RWPE2 (cell line): ENCODE measurements around the gene TTC39B.

Experiments used
- ATAC-seq: fragments of 200-7000 bp; cut with Tn5 transposase; 3 replicates; pipeline ENCODE4 v1.9.1; 2021; ENCODE audit warnings: low read depth
- DNase-seq: peaks from one replicate; pipeline ENCODE4 v3.0.0-alpha.2; 2020; ENCODE audit warnings: low spot score
- H3K27ac ChIP-seq: fragments of 450-650 bp; 2 replicates; pipeline ENCODE4 v1.5.1; 2017; ENCODE audit warnings: mild to moderate bottlenecking; ENCODE audit not compliant: poor library complexity, severe bottlenecking
- H3K27me3 ChIP-seq: fragments of 250-450 bp; sonication (Bioruptor Pico); 2 replicates; pipeline ENCODE4 v1.5.1; 2021; ENCODE audit warnings: mild to moderate bottlenecking, moderate library complexity; ENCODE audit not compliant: insufficient read depth, poor library complexity, severe bottlenecking
- H3K36me3 ChIP-seq: fragments of 250-450 bp; sonication (Bioruptor Pico); 2 replicates; pipeline ENCODE4 v1.5.1; 2020; ENCODE audit warnings: low read depth, mild to moderate bottlenecking, moderate library complexity
- H3K4me1 ChIP-seq: fragments of 250-450 bp; sonication (Bioruptor Pico); 2 replicates; pipeline ENCODE4 v1.5.1; 2021; ENCODE audit warnings: mild to moderate bottlenecking, moderate library complexity; ENCODE audit not compliant: insufficient read depth, poor library complexity, severe bottlenecking
- H3K4me3 ChIP-seq: fragments of 250-450 bp; sonication (Bioruptor Pico); 2 replicates; pipeline ENCODE4 v1.5.1; 2021; ENCODE audit warnings: mild to moderate bottlenecking, moderate library complexity; ENCODE audit not compliant: severe bottlenecking
- H3K9me3 ChIP-seq: fragments of 250-450 bp; sonication (Bioruptor Pico); 2 replicates; pipeline ENCODE4 v1.5.1; 2021; ENCODE audit warnings: mild to moderate bottlenecking, moderate library complexity; ENCODE audit not compliant: severe bottlenecking
- CTCF ChIP-seq: fragments of 450-650 bp; IDR thresholded peaks from one replicate; pipeline ENCODE4 v1.5.1; 2017; ENCODE audit warnings: mild to moderate bottlenecking, moderate library complexity; ENCODE audit not compliant: poor library complexity, severe bottlenecking

The TTC39B gene

GRCh38 chr9:15248081-15248480 lies 58.9 kb downstream of the TTC39B start:
- no peak overlapping the region for H3K4me3 ChIP-seq
- no peak for TF ChIP-seq CTCF
- H3K9me3 ChIP-seq, result no peaks in the 10 kb centered on the region
- H3K36me3 ChIP-seq, result no peaks in the 10 kb centered on the region
- peaks cover 9% of the 10 kb centered on the region for H3K4me1 ChIP-seq
- H3K27ac ChIP-seq, result no peak overlapping the region
- DNase-seq (no peak), ATAC-seq (no peak)
- H3K27me3 ChIP-seq, result no peaks in the 10 kb centered on the region

DNA sequence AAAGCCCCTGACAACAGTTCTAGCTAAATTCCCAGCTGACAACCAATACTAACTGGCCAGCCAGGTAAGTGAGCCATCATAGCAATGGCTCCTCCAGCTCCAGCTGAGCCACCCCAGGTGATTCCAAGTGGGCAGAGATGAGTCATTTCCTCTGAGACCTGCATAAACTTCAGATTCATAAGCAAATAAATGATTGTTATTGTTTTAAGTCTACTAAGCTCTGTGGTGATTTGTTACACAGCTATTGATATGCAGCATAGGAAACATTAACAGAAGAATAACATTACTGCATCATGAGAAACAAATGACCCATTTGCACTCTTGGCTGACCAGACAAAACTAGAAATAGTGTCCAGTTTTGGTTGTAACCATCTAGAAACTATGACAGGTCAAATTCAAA lies 60.3 kb downstream of the TTC39B start:
- Histone ChIP-seq H3K36me3 (no peaks in the 10 kb centered on the region), H3K27me3 (no peaks in the 10 kb centered on the region), H3K4me3 (no peak overlapping the region), H3K9me3 (no peaks in the 10 kb centered on the region), H3K4me1 (peaks cover 9% of the 10 kb centered on the region), H3K27ac (peak overlapping the region; percentile 24)
- ATAC-seq (peak; percentile 86), DNase-seq (no peak)
- no peak for TF ChIP-seq CTCF

- no peak for TF ChIP-seq CTCF
- H3K4me1 ChIP-seq, result peaks cover 9% of the 10 kb centered on the region
- ATAC-seq, result no peak
- H3K36me3 ChIP-seq, result no peaks in the 10 kb centered on the region
- no peaks in the 10 kb centered on the region for H3K9me3 ChIP-seq
- no peaks in the 10 kb centered on the region for H3K27me3 ChIP-seq
- H3K27ac ChIP-seq, result peak overlapping the region; percentile 24
- H3K4me3 ChIP-seq, result no peak overlapping the region
- no peak for DNase-seq
These were observed 60.8 kb downstream of the TTC39B start for GRCh38 chr9:15246243-15246642.

GRCh38 chr9:15244001-15244441 lies 63.0 kb downstream of the TTC39B start:
- TF ChIP-seq CTCF, result no peak
- Histone ChIP-seq H3K9me3 (no peaks in the 10 kb centered on the region), H3K27me3 (no peaks in the 10 kb centered on the region), H3K27ac (no peak overlapping the region), H3K36me3 (no peaks in the 10 kb centered on the region), H3K4me3 (no peak overlapping the region), H3K4me1 (peaks cover 9% of the 10 kb centered on the region)
- DNase-seq, result no peak
- no peak for ATAC-seq

GRCh38 chr9:15243081-15243480 lies 63.9 kb downstream of the TTC39B start:
- Histone ChIP-seq H3K27me3 (no peaks in the 10 kb centered on the region), H3K4me1 (peaks cover 9% of the 10 kb centered on the region), H3K36me3 (no peaks in the 10 kb centered on the region), H3K4me3 (no peak overlapping the region), H3K9me3 (no peaks in the 10 kb centered on the region), H3K27ac (no peak overlapping the region)
- DNase-seq (no peak), ATAC-seq (no peak)
- no peak for TF ChIP-seq CTCF
